GM19468 (cell line): ENCODE results near the gene DES.

Experiments
- ATAC-seq: cut with Tn5 transposase; IDR thresholded peaks from one replicate; pipeline ENCODE4 v1.9.1; 2021; ENCODE audit warnings: mild to moderate bottlenecking, moderate library complexity, moderate number of reproducible peaks; ENCODE audit not compliant: unreplicated experiment; ENCODE audit errors: extremely low read depth

Gene DES

GRCh38 chr2:219468410-219469185 lies 50.4 kb downstream of the DES start:
- no peak for ATAC-seq

GRCh38 chr2:219469186-219469724 lies 51.1 kb downstream of the DES start:
- ATAC-seq: no peak

- no peak for ATAC-seq
These were observed 52.3 kb downstream of the DES start for GRCh38 chr2:219470429-219470828.

GRCh38 chr2:219471476-219472371 lies 53.5 kb downstream of the DES start:
- no peak for ATAC-seq

GRCh38 chr2:219472629-219473187 lies 54.5 kb downstream of the DES start:
- ATAC-seq: no peak

GRCh38 chr2:219473511-219473910 lies 55.3 kb downstream of the DES start:
- ATAC-seq: no peak

- ATAC-seq: no peak
These were observed 56.3 kb downstream of the DES start for GRCh38 chr2:219474285-219475060.

- ATAC-seq: no peak
These were observed 57.1 kb downstream of the DES start for GRCh38 chr2:219475278-219475677.

GRCh38 chr2:219475697-219476651 lies 57.8 kb downstream of the DES start:
- ATAC-seq: no peak
